Neural progenitor cell (in vitro differentiated cells): ENCODE measurements around the gene GABRD. TPM values are rescaled to one million over a fixed set of nuclear protein-coding genes. Genes with fewer than 3 reads are reported as not detected.

Source experiments
- DNase-seq: peaks from one replicate; pipeline ENCODE4 v3.0.0-alpha.2; 2016; ENCODE audit warnings: low spot score
- H2AFZ ChIP-seq: fragments of 200-600 bp; sonication (generic); replicated peaks from 2 replicates; pipeline ENCODE4 v1.6.1; 2016; ENCODE audit warnings: antibody characterized with exemption
- H3F3A ChIP-seq: fragments of 200-600 bp; sonication (generic); 2 replicates; pipeline ENCODE4 v1.6.1; 2016; ENCODE audit warnings: antibody characterized with exemption, low read depth
- H3K27ac ChIP-seq: fragments of 200-600 bp; sonication (generic); 2 replicates; pipeline ENCODE4 v1.5.1; 2016; ENCODE audit warnings: mild to moderate bottlenecking
- H3K27me3 ChIP-seq: fragments of 200-600 bp; sonication (generic); 2 replicates; pipeline ENCODE4 v1.6.1; 2016; ENCODE audit warnings: mild to moderate bottlenecking, moderate library complexity
- H3K36me3 ChIP-seq: fragments of 200-600 bp; sonication (generic); 2 replicates; pipeline ENCODE4 v1.5.1; 2016
- H3K4me1 ChIP-seq: fragments of 200-600 bp; sonication (generic); 2 replicates; pipeline ENCODE4 v1.6.1; 2016; ENCODE audit warnings: mixed run types
- H3K4me2 ChIP-seq: fragments of 200-600 bp; sonication (generic); 2 replicates; pipeline ENCODE4 v1.6.1; 2016
- H3K4me3 ChIP-seq: fragments of 200-600 bp; sonication (generic); 2 replicates; pipeline ENCODE4 v1.5.1; 2016
- H3K79me2 ChIP-seq: fragments of 200-600 bp; sonication (generic); 2 replicates; pipeline ENCODE4 v1.6.1; 2016; ENCODE audit warnings: low read depth
- H3K9ac ChIP-seq: fragments of 200-600 bp; sonication (generic); 2 replicates; pipeline ENCODE4 v1.6.1; 2016
- H3K9me3 ChIP-seq: fragments of 200-600 bp; sonication (generic); 2 replicates; pipeline ENCODE4 v1.5.1; 2016; ENCODE audit warnings: low read depth
- H4K20me1 ChIP-seq: fragments of 200-600 bp; sonication (generic); 2 replicates; pipeline ENCODE4 v1.6.1; 2016; ENCODE audit warnings: low read depth
- H3K27ac Mint-ChIP-seq: 3 replicates; pipeline ENCODE4 v1.8.0; 2021; ENCODE audit warnings: mixed read lengths
- H3K27me3 Mint-ChIP-seq: 2 replicates; pipeline ENCODE4 v1.8.0; 2022; ENCODE audit warnings: low read depth, mild to moderate bottlenecking, inconsistent platforms, moderate library complexity, mixed read lengths; ENCODE audit not compliant: insufficient read depth
- H3K36me3 Mint-ChIP-seq: 3 replicates; pipeline ENCODE4 v1.8.0; 2021; ENCODE audit warnings: mixed read lengths
- H3K4me1 Mint-ChIP-seq: 3 replicates; pipeline ENCODE4 v1.8.0; 2021; ENCODE audit warnings: mixed read lengths
- H3K4me3 Mint-ChIP-seq: 3 replicates; pipeline ENCODE4 v1.8.0; 2021; ENCODE audit warnings: mild to moderate bottlenecking, moderate library complexity, mixed read lengths
- H3K9me3 Mint-ChIP-seq: 3 replicates; pipeline ENCODE4 v1.8.0; 2020; ENCODE audit warnings: mixed read lengths
- EZH2 ChIP-seq: fragments of 200-600 bp; sonication (generic); IDR thresholded peaks from 2 replicates; pipeline ENCODE4 v1.6.1; 2017; ENCODE audit warnings: antibody characterized with exemption, mild to moderate bottlenecking, moderate library complexity
- EZH2phosphoT487 ChIP-seq: fragments of 200-600 bp; sonication (generic); IDR thresholded peaks from 2 replicates; pipeline ENCODE4 v1.6.1; 2017; ENCODE audit warnings: antibody characterized with exemption
- total RNA-seq: library from RNA; depleted of rRNA; stranded (reverse); fragments of >200 nt; gene quantifications from 2 replicates; pipeline ENCODE4 v1.2.3, GENCODE V29; 2015; ENCODE audit warnings: low replicate concordance
- TF ChIP-seq, protein P1 (sequence below): fragments of 200-600 bp; sonication (generic); IDR thresholded peaks from 2 replicates; pipeline ENCODE4 v1.5.1; 2017; ENCODE audit warnings: antibody characterized with exemption, mild to moderate bottlenecking

Gene GABRD
- total RNA-seq, 1 donor from 2014 or later = 0.45 TPM

DNA sequence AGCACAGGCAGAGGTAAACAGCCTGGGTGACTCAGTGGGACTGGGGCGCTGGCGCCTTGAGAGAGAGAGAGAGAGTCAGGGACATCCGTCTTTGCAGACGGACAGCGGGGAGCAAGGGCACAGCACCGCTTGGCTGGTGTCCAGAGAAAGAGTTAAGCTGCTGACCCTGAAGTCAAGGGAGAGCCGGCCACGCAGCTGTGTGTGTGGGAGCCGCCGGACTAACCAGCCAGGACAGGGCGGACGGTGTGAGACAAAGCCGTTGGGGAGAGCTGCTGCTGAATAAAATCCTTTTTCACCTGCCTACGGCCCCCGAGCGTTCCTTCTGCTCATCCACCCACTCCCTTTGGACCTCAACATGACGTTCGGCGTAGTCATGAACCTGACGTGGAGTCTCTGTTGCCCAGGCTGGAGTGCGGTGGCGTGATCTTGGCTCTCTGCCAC, 30.0 kb upstream of the GABRD start:
- H3K27me3 Mint-ChIP-seq = peaks cover 10% of the 10 kb centered on the region
- Histone ChIP-seq H3K4me2 (no peak overlapping the region), H3F3A (no peaks in the 10 kb centered on the region), H3K79me2 (no peaks in the 10 kb centered on the region), H3K9ac (no peak overlapping the region), H3K27me3 (no peaks in the 10 kb centered on the region), H3K9me3 (no peaks in the 10 kb centered on the region), H2AFZ (no peak overlapping the region), H3K4me3 (no peak overlapping the region), H3K27ac (no peak overlapping the region), H3K4me1 (no peaks in the 10 kb centered on the region), H3K36me3 (no peaks in the 10 kb centered on the region), H4K20me1 (no peaks in the 10 kb centered on the region)
- no peak overlapping the region for H3K4me3 Mint-ChIP-seq
- peak overlapping the region; percentile 92 for H3K27ac Mint-ChIP-seq
- DNase-seq = no peak
- TF ChIP-seq EZH2phosphoT487 (no peak), EZH2 (no peak)
- TF ChIP-seq, protein P1, sequence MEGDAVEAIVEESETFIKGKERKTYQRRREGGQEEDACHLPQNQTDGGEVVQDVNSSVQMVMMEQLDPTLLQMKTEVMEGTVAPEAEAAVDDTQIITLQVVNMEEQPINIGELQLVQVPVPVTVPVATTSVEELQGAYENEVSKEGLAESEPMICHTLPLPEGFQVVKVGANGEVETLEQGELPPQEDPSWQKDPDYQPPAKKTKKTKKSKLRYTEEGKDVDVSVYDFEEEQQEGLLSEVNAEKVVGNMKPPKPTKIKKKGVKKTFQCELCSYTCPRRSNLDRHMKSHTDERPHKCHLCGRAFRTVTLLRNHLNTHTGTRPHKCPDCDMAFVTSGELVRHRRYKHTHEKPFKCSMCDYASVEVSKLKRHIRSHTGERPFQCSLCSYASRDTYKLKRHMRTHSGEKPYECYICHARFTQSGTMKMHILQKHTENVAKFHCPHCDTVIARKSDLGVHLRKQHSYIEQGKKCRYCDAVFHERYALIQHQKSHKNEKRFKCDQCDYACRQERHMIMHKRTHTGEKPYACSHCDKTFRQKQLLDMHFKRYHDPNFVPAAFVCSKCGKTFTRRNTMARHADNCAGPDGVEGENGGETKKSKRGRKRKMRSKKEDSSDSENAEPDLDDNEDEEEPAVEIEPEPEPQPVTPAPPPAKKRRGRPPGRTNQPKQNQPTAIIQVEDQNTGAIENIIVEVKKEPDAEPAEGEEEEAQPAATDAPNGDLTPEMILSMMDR = no peak
- H3K4me1 Mint-ChIP-seq = peaks cover 35% of the 10 kb centered on the region
- H3K36me3 Mint-ChIP-seq = no peaks in the 10 kb centered on the region
- H3K9me3 Mint-ChIP-seq = no peaks in the 10 kb centered on the region

DNA sequence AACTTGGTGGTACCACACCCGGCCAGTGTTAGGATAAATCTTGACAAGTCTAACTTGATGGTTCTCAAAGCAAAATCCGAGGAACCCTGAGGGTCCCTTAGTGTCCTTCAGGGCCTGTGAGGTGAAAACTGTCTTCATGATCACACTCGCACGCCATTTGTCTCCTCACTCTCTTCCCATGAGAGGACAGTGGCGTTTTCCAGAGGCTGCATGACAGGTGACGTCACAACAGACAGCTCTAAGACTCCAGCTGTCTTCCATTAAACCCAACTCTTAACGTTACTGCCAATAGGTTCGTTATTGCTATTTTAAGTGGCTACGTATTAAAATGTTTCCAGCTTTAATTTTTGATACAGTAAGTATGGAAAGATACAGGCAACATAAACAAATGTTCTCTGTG, 29.4 kb upstream of the GABRD start:
- no peak overlapping the region for H3K4me3 Mint-ChIP-seq
- Histone ChIP-seq H4K20me1 (no peaks in the 10 kb centered on the region), H3K4me3 (no peak overlapping the region), H3K36me3 (no peaks in the 10 kb centered on the region), H3K27me3 (no peaks in the 10 kb centered on the region), H3K4me1 (peaks cover 6% of the 10 kb centered on the region), H3K4me2 (no peak overlapping the region), H3K9ac (no peak overlapping the region), H3K9me3 (no peaks in the 10 kb centered on the region), H2AFZ (no peak overlapping the region), H3F3A (peaks cover 5% of the 10 kb centered on the region), H3K79me2 (no peaks in the 10 kb centered on the region), H3K27ac (no peak overlapping the region)
- peaks cover 38% of the 10 kb centered on the region for H3K4me1 Mint-ChIP-seq
- H3K36me3 Mint-ChIP-seq = no peaks in the 10 kb centered on the region
- no peak overlapping the region for H3K27ac Mint-ChIP-seq
- TF ChIP-seq, protein P1 = no peak
- TF ChIP-seq EZH2 (no peak), EZH2phosphoT487 (no peak)
- H3K27me3 Mint-ChIP-seq = peaks cover 12% of the 10 kb centered on the region
- peaks cover 3% of the 10 kb centered on the region for H3K9me3 Mint-ChIP-seq
- no peak for DNase-seq

DNA sequence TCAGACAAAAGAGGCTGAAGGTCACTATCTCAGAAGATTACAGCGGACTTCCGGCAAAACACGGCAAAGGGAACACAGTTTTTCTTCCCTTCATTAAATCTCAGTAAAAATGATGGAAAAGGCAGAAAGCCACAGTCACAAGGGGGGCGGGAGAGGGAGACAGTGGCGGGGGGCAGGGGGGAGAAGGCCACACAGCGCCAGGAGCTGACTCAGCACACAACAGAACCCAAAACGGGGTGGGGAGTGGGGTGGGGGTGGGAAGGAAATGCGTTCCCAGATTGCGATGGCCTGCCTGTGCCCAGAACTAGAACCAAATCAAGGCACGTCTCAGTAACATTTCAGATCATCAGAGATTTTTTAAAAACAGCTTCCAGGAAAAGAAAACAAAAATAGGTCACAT, 28.9 kb upstream of the GABRD start:
- Histone ChIP-seq H3K4me1 (peaks cover 8% of the 10 kb centered on the region), H4K20me1 (no peaks in the 10 kb centered on the region), H2AFZ (no peak overlapping the region), H3F3A (peaks cover 5% of the 10 kb centered on the region), H3K79me2 (no peaks in the 10 kb centered on the region), H3K9ac (no peak overlapping the region), H3K9me3 (no peaks in the 10 kb centered on the region), H3K4me2 (no peak overlapping the region), H3K27me3 (no peaks in the 10 kb centered on the region), H3K36me3 (no peaks in the 10 kb centered on the region), H3K4me3 (no peak overlapping the region), H3K27ac (no peak overlapping the region)
- H3K36me3 Mint-ChIP-seq = no peaks in the 10 kb centered on the region
- peaks cover 4% of the 10 kb centered on the region for H3K9me3 Mint-ChIP-seq
- no peak overlapping the region for H3K4me3 Mint-ChIP-seq
- H3K4me1 Mint-ChIP-seq = peaks cover 36% of the 10 kb centered on the region
- peaks cover 13% of the 10 kb centered on the region for H3K27me3 Mint-ChIP-seq
- no peak overlapping the region for H3K27ac Mint-ChIP-seq
- DNase-seq = no peak
- TF ChIP-seq EZH2phosphoT487 (no peak), EZH2 (no peak)
- TF ChIP-seq, protein P1 = no peak
